Uterine smooth muscle cell (primary cell): Measurements from ENCODE around the gene IL36RN. TPM values are rescaled to one million over a fixed set of nuclear protein-coding genes. Genes with fewer than 3 reads are reported as not detected.

ENCODE experiments used
- total RNA-seq: library from RNA; depleted of rRNA; stranded (reverse); fragments of >200 nt; gene quantifications from 2 replicates; pipeline ENCODE4 v1.2.3, GENCODE V29; 2014

The IL36RN gene
- total RNA-seq: under 0.01 TPM in 1 of 2 replicates, not detected in the other

DNA sequence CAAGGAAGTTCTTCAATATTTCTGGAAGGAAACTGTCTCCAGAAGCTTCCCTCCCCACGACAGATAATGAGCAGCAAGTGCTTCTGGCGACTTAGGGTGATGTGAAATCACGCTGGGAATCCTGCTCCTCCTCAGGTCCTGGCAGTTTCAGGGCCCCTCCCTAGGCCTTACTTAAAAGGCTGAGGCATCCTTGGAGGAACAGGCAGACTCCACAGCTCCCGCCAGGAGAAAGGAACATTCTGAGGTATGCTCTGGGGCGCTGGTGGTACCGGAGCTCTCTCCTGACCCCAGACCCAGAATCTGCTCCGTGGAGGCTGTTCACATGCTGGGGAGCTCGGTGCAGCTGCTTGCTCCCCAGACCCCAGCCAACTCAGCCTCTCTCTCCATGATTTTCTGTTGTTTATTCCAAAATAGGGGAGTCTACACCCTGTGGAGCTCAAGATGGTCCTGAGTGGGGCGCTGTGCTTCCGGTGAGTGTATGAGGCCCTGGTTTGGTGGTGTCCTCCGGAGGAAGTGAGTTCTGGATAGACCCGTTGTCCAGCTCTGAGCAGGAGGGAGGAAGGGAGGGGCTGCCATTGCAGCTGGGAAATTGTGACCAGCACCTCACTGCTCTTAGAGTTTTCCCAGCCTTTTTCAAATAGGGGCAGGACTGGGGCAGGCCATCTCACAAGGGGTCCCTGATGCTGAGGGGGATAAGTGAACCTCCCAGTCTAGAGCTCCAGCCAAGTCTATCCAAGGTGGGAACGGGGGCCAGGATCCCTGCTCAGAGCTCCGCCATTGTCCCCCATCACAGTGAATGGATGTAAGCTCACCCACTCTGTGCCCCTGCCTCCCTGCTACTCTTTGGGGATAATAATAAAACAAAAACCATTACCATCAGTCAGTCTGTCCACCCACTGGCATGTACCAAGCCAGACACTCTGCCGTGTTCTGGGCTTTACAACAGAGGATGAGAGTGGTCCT lies at the start of gene IL36RN:
IL36RN (plus strand) TSS at position 201 of the 963 bp plus-strand sequence; CDS start at position 442, 241 bp downstream.

DNA sequence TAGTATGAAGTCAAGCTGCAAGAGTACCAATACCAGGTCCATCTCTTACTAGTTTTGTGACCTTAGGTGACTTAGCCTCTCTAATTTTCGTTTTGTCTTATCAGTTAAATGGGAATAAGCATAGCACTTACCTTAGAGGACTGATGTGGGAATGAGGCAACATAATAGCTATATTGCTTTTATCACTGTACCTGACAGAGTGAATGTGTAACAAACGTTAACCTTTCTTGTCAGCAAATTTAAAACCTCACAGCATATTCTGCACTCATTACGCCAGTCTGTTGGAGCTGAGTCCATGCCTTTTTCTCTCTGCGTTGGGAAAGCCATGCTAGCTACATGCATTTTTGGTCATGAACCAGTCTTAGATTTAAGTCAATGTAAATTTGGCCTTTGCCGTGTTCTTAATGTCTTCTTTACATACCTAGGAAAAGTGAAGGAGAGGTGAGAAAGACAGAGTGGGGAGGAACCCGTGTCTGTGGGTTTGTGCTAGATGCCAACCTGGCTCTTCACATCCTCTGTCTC lies 6.5 kb upstream of the IL36RN start, which contains the start of gene IL36B:
IL36B (minus strand) TSS at position 472 of the 522 bp plus-strand sequence.

DNA sequence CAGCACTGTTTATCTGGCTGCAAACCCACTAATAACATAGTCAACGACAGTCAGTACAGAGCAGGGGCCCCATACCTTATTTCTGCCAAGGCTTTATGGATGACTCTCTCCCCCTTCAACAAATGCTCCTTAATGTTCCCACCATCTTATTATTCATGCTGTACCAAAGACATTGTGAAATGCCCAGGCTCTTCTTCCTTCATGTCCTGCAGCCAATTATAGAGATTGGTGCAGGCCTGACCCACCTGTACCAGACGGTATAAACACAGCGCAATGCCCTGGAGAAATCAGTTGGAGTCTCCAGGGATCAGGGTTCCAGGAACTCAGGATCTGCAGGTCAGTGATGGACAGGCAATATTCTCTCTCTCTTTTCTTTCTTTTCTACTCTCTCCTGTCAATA lies 8.7 kb downstream of the IL36RN start, which contains the start of gene IL1F10:
IL1F10 (plus strand) TSS at position 290 of the 400 bp plus-strand sequence. CDS start 4,769 bp downstream, outside the sequence.

Other genes with a start within 250 kb of the IL36RN start
- gene IL1B, start 222.4 kb upstream of the IL36RN start, total RNA-seq: 0.77 and 1.7 TPM in 2 replicates
- gene IL37, start 148.0 kb upstream of the IL36RN start, total RNA-seq: 0.22 TPM in 1 of 2 replicates, not detected in the other
- not detected in 2 replicates for gene IL36G, start 81.2 kb upstream of the IL36RN start, total RNA-seq
- gene IL36A, start 53.7 kb upstream of the IL36RN start, total RNA-seq: not detected in 2 replicates
- not detected in 2 replicates for gene IL36B, start 6.3 kb upstream of the IL36RN start, total RNA-seq
- gene IL1F10, start 8.8 kb downstream of the IL36RN start, total RNA-seq: not detected in 2 replicates
- gene IL1RN, start 68.4 kb downstream of the IL36RN start, total RNA-seq: not detected in 2 replicates
- 5.1 and 10.0 TPM in 2 replicates for gene PSD4, start 114.8 kb downstream of the IL36RN start, total RNA-seq
- 0.12 and 0.89 TPM in 2 replicates for gene PAX8, start 219.7 kb downstream of the IL36RN start, total RNA-seq